ENCODE measurements around the gene GRID2. TPM values are rescaled to one million over a fixed set of nuclear protein-coding genes. Genes with fewer than 3 reads are reported as not detected.

GRID2 gene
- total RNA-seq, 1 donor from 2014 or later: 2.1 TPM

DNA sequence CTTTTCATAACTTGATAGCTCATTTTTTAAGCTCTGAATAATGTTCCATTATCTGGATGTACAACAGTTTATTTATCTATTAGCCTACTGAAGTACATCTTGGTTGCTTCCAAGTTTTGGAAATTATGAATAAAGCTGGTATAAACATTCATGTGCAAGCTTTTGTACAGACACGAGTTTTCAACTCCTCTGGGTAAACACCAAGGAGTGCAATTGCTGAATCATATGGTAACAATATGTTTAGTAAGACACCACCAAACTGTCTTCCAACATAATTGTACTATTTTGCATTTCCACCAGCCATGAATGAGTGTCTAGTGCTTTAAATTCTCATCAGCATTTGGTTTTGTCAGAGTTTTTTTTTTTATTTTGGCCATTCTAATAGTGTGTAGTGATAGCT is 1258.1 kb downstream of the GRID2 start:
- Mint-ChIP-seq H3K4me3 (ENCODE audit: unreplicated experiment) (no peak overlapping the region), H3K27ac (ENCODE audit: unreplicated experiment) (no peak overlapping the region)
- no peak for DNase-seq

GRCh38 chr4:93568758-93569157 is 1265.0 kb downstream of the GRID2 start:
- Mint-ChIP-seq H3K9me3 (ENCODE audit: unreplicated experiment) (no peaks in the 10 kb centered on the region), H3K36me3 (ENCODE audit: unreplicated experiment) (no peaks in the 10 kb centered on the region), H3K4me1 (ENCODE audit: low read depth, unreplicated experiment) (no peaks in the 10 kb centered on the region), H3K27me3 (ENCODE audit: unreplicated experiment) (no peaks in the 10 kb centered on the region), H3K4me3 (ENCODE audit: unreplicated experiment) (no peak overlapping the region), H3K27ac (ENCODE audit: unreplicated experiment) (no peak overlapping the region)
- DNase-seq: no peak
- TF ChIP-seq, protein P1, sequence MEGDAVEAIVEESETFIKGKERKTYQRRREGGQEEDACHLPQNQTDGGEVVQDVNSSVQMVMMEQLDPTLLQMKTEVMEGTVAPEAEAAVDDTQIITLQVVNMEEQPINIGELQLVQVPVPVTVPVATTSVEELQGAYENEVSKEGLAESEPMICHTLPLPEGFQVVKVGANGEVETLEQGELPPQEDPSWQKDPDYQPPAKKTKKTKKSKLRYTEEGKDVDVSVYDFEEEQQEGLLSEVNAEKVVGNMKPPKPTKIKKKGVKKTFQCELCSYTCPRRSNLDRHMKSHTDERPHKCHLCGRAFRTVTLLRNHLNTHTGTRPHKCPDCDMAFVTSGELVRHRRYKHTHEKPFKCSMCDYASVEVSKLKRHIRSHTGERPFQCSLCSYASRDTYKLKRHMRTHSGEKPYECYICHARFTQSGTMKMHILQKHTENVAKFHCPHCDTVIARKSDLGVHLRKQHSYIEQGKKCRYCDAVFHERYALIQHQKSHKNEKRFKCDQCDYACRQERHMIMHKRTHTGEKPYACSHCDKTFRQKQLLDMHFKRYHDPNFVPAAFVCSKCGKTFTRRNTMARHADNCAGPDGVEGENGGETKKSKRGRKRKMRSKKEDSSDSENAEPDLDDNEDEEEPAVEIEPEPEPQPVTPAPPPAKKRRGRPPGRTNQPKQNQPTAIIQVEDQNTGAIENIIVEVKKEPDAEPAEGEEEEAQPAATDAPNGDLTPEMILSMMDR (IDR thresholded peaks at IDR 0.05; ENCODE audit: partially characterized antibody, unreplicated experiment): no peak

More for the DNA sequence above, 1258.1 kb downstream of the GRID2 start:
- Mint-ChIP-seq H3K36me3 (ENCODE audit: unreplicated experiment) (peaks cover 7% of the 10 kb centered on the region), H3K27me3 (ENCODE audit: unreplicated experiment) (no peaks in the 10 kb centered on the region), H3K9me3 (ENCODE audit: unreplicated experiment) (peaks cover 5% of the 10 kb centered on the region), H3K4me1 (ENCODE audit: low read depth, unreplicated experiment) (no peaks in the 10 kb centered on the region)
- TF ChIP-seq, protein P1 (IDR thresholded peaks at IDR 0.05; ENCODE audit: partially characterized antibody, unreplicated experiment): no peak

GRCh38 chr4:93573285-93573684 is 1269.5 kb downstream of the GRID2 start:
- H3K4me3 Mint-ChIP-seq (ENCODE audit: unreplicated experiment): no peak overlapping the region
- TF ChIP-seq, protein P1 (IDR thresholded peaks at IDR 0.05; ENCODE audit: partially characterized antibody, unreplicated experiment): no peak
- no peaks in the 10 kb centered on the region for H3K4me1 Mint-ChIP-seq (ENCODE audit: low read depth, unreplicated experiment)
- DNase-seq: no peak
- H3K36me3 Mint-ChIP-seq (ENCODE audit: unreplicated experiment): no peaks in the 10 kb centered on the region
- no peaks in the 10 kb centered on the region for H3K9me3 Mint-ChIP-seq (ENCODE audit: unreplicated experiment)
- no peak overlapping the region for H3K27ac Mint-ChIP-seq (ENCODE audit: unreplicated experiment)
- no peaks in the 10 kb centered on the region for H3K27me3 Mint-ChIP-seq (ENCODE audit: unreplicated experiment)

DNA sequence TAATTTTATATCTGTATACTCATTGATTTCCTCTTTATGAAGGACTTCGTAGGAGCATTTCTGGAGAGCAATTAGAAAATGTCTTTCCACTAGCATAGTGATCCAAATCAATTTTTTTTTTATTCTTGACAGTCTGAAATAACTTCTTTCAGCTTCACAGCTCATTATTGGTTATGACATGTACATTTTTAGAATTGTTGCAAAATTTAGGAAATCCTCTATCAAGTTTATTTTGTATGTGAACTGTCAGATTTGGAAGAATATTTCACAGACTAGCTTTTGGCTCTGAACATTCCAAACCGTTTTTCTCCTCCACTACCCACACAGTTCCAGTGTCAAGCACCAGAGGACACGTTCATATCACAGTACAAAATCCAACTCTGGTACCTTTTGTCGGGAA is 1275.2 kb downstream of the GRID2 start:
- TF ChIP-seq, protein P1 (IDR thresholded peaks at IDR 0.05; ENCODE audit: partially characterized antibody, unreplicated experiment): no peak
- Mint-ChIP-seq H3K9me3 (ENCODE audit: unreplicated experiment) (no peaks in the 10 kb centered on the region), H3K36me3 (ENCODE audit: unreplicated experiment) (no peaks in the 10 kb centered on the region), H3K4me1 (ENCODE audit: low read depth, unreplicated experiment) (no peaks in the 10 kb centered on the region), H3K4me3 (ENCODE audit: unreplicated experiment) (no peak overlapping the region), H3K27ac (ENCODE audit: unreplicated experiment) (no peak overlapping the region), H3K27me3 (ENCODE audit: unreplicated experiment) (no peaks in the 10 kb centered on the region)
- no peak for DNase-seq

DNA sequence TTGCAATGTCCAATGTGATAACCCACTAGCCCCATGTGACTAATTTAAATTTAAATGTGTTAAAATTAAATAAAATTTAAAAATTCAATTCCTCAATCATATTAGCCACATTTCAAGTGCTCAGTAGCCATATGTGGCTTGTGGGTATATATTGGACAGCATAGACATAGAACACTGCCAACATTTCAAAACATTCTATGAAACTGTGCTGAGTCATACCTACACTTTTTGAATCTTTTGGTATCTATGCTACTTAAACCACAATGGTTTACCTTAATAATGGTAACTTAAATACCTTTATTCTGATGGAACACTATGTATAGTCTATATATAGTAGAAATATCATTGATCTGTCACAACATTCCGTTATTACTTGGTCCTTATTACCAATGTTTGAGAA is 1301.4 kb downstream of the GRID2 start:
- TF ChIP-seq, protein P1 (IDR thresholded peaks at IDR 0.05; ENCODE audit: partially characterized antibody, unreplicated experiment): no peak
- H3K9me3 Mint-ChIP-seq (ENCODE audit: unreplicated experiment): no peaks in the 10 kb centered on the region
- no peak for DNase-seq
- no peak overlapping the region for H3K4me3 Mint-ChIP-seq (ENCODE audit: unreplicated experiment)
- peaks cover 5% of the 10 kb centered on the region for H3K36me3 Mint-ChIP-seq (ENCODE audit: unreplicated experiment)
- H3K27me3 Mint-ChIP-seq (ENCODE audit: unreplicated experiment): no peaks in the 10 kb centered on the region
- no peak overlapping the region for H3K27ac Mint-ChIP-seq (ENCODE audit: unreplicated experiment)
- no peaks in the 10 kb centered on the region for H3K4me1 Mint-ChIP-seq (ENCODE audit: low read depth, unreplicated experiment)
